Thoracic aorta (tissue), 2 donors: Measurements from ENCODE around the gene SHH. TPM values are rescaled to one million over a fixed set of nuclear protein-coding genes. Genes with fewer than 3 reads are reported as not detected.

Source experiments
- ATAC-seq: fragments of 150-250 bp; one replicate; pipeline ENCODE4 v1.8.0; 2017; ENCODE audit warnings: low read depth; ENCODE audit not compliant: insufficient number of reproducible peaks, low FRiP score
- DNase-seq: peaks from one replicate; pipeline ENCODE4 v3.0.0-alpha.2; 2020; ENCODE audit warnings: low spot score
- H3K27ac ChIP-seq, 2 donors: fragments of 200-600 bp; sonication (generic); 1 replicate in 1 of 2; 2 replicates in 1 of 2; pipeline ENCODE4 v1.5.1; 2016; ENCODE audit warnings: mild to moderate bottlenecking in 2 of 2, moderate library complexity in 2 of 2
- H3K27me3 ChIP-seq: fragments of 200-600 bp; sonication (generic); replicated peaks from 2 replicates; pipeline ENCODE4 v1.6.0; 2016; ENCODE audit warnings: mild to moderate bottlenecking; ENCODE audit not compliant: insufficient read depth
- H3K36me3 ChIP-seq: fragments of 200-600 bp; sonication (generic); one replicate; pipeline ENCODE4 v1.5.1; 2016
- H3K4me1 ChIP-seq, 2 donors: fragments of 200-600 bp; sonication (generic); 1 replicate in 1 of 2; 2 replicates in 1 of 2; pipeline versions ENCODE4 v1.5.1 to v1.6.0; 2016; ENCODE audit warnings: low read depth in 2 of 2, mild to moderate bottlenecking in 1 of 2; ENCODE audit not compliant: control insufficient read depth in 1 of 2
- H3K4me3 ChIP-seq: fragments of 200-600 bp; sonication (generic); 2 replicates; pipeline ENCODE4 v1.5.1; 2016; ENCODE audit warnings: mild to moderate bottlenecking
- H3K9me3 ChIP-seq: fragments of 200-600 bp; sonication (generic); 2 replicates; pipeline ENCODE4 v1.5.1; 2016
- CTCF ChIP-seq: fragments of 200-600 bp; sonication (generic); IDR thresholded peaks from one replicate; pipeline ENCODE4 v1.5.1; 2019; ENCODE audit warnings: antibody characterized with exemption
- total RNA-seq, 2 donors: library from RNA; depleted of rRNA; stranded (reverse); fragments of >200 nt; gene quantifications; one replicate each; pipeline versions ENCODE4 v1.1.0 to v1.2.3, GENCODE V29; 2016

SHH gene
- total RNA-seq, 2 donors from 2014 or later: 0.28 TPM; not detected in 1

DNA sequence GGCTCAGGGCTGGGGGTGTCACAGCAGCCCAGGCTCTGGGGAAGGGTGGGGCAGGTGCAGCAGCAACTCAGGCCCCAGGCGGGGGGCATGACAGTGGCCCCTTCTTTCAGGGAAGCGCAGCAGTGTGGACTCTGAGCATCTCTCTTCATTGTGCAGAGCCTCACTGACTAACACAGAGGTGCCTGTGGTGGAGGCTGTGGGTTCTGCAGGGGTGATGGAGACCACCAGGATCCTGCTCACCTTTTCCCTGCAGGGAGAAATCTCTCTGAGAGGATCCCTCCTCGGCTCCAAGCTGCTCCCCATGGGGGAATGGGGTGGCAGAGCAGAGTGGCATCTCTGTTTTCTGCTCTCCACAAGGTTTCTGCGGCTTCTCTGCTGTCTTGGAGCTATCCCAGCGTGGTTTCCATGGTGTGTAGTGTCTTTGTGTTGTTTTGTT lies 37.8 kb upstream of the SHH start:
- Histone ChIP-seq H3K27ac (no peak overlapping the region), H3K27me3 (no peaks in the 10 kb centered on the region), H3K4me3 (no peak overlapping the region), H3K36me3 (no peaks in the 10 kb centered on the region), H3K4me1 (no peaks in the 10 kb centered on the region), H3K9me3 (no peaks in the 10 kb centered on the region)
- no peak for ATAC-seq
- TF ChIP-seq CTCF: no peak
- no peak for DNase-seq

DNA sequence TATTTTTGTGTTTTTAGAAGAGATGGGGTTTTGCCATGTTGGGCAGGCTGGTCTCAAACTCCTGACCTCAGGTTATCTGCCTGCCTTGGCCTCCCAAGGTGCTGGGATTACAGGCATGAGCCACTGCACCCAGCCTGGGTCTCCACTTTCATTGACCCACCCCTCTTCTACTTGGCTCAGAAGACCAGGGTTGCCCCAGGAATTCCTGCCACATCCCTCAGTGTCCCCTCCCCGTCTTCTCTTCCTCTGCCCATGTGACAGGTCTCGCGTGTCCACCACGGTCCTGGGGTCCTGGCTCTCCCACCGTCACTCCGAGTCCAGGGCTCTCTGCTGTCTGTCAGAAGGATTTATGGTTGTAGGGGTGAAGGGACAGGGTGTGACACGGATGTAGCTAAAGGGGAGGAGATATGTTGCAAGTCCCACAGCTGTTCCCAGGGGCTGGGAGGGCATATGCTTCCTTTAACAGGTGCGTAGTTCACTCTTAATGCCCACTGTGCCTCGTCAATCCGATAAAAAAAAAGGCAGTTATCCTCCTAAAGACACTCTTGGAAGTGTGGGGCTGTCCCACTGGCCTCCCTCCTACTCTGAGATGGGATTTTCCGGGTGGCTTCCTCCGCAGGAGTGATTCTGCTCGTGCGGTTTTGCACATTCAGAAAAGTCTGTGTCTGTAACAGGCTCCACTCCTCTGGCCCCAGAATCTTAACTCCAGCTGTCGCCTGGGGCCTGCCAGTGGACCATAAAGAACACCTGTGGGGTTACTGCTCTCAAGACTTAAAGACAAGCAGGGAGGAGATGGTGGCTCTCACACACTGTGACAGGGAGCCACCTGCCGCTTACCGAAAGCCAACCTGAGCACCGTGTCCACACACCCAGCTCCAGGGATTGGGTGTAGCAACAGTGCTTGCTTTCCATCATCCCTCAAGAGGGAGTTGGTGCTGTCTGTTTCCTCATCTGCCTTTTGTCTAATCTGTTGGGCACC lies 36.7 kb upstream of the SHH start:
- H3K27ac ChIP-seq: no peak overlapping the region
- ATAC-seq: no peak
- H3K27me3 ChIP-seq: no peaks in the 10 kb centered on the region
- DNase-seq: no peak
- no peak overlapping the region for H3K4me3 ChIP-seq
- no peaks in the 10 kb centered on the region for H3K36me3 ChIP-seq
- H3K4me1 ChIP-seq: no peaks in the 10 kb centered on the region
- TF ChIP-seq CTCF: no peak
- no peaks in the 10 kb centered on the region for H3K9me3 ChIP-seq

GRCh38 chr7:155847821-155848435 lies 35.7 kb upstream of the SHH start:
- H3K4me3 ChIP-seq: no peak overlapping the region
- no peaks in the 10 kb centered on the region for H3K9me3 ChIP-seq
- H3K27me3 ChIP-seq: no peaks in the 10 kb centered on the region
- no peak for TF ChIP-seq CTCF
- no peaks in the 10 kb centered on the region for H3K36me3 ChIP-seq
- H3K27ac ChIP-seq: no peak overlapping the region
- no peak for DNase-seq
- no peaks in the 10 kb centered on the region for H3K4me1 ChIP-seq
- no peak for ATAC-seq

- DNase-seq (no peak), ATAC-seq (no peak)
- Histone ChIP-seq H3K27me3 (no peaks in the 10 kb centered on the region), H3K27ac (no peak overlapping the region), H3K36me3 (no peaks in the 10 kb centered on the region), H3K4me1 (no peaks in the 10 kb centered on the region), H3K4me3 (no peak overlapping the region), H3K9me3 (no peaks in the 10 kb centered on the region)
- TF ChIP-seq CTCF: no peak
These were observed 34.7 kb upstream of the SHH start for GRCh38 chr7:155846936-155847335.

DNA sequence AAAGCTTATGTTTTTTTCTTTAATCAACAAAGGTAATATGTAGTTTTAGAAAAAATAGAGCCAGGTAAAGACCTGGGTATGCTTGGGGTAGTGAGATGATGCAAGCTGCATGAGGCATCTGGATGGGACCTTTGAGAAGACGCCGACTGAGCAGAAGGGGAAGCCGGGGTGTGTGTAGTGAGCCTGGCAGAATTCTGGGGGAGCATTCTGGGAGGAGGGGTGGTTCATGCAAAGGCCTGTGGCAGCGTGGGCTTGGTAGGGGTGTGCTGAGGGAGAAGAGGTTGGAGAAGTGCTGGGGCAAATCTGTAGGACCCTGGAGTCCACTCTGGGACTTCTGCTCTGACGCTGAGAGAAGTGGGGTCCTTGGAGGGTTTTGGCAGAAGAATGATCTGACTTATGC lies 33.9 kb upstream of the SHH start:
- H3K9me3 ChIP-seq: no peaks in the 10 kb centered on the region
- TF ChIP-seq CTCF: no peak
- no peaks in the 10 kb centered on the region for H3K36me3 ChIP-seq
- ATAC-seq (no peak), DNase-seq (no peak)
- H3K27ac ChIP-seq: no peak overlapping the region
- H3K4me1 ChIP-seq: no peaks in the 10 kb centered on the region
- no peak overlapping the region for H3K4me3 ChIP-seq
- no peaks in the 10 kb centered on the region for H3K27me3 ChIP-seq
